ENCODE results near the gene GPC6. TPM values are rescaled to one million over a fixed set of nuclear protein-coding genes. Genes with fewer than 3 reads are reported as not detected.

The GPC6 gene
- polyA plus RNA-seq, 1 donor (not counting 4 experiments of a cell fraction or from before 2014, with no cell fraction given) = 0.42 TPM

- Histone ChIP-seq H3K4me2 (ENCODE audit: control insufficient read depth, extremely low read depth, insufficient read depth, low read depth, low read length) (no peak overlapping the region), H3K9ac (ENCODE audit: control insufficient read depth, extremely low read depth, insufficient read depth, low read length) (no peak overlapping the region), H2AFZ (ENCODE audit: control insufficient read depth, low read length) (no peak overlapping the region), H3K9me3 (ENCODE audit: control insufficient read depth, low read depth, low read length) (no peaks in the 10 kb centered on the region), H3K27ac (ENCODE audit: control insufficient read depth, insufficient read depth, low read length) (no peak overlapping the region), H3K4me3 (ENCODE audit: control insufficient read depth in 2 of 3, extremely low read depth in 1 of 3, insufficient read depth in 2 of 3, low read depth in 1 of 3, low read length in 3 of 3) (no peak overlapping the region), H3K27me3 (ENCODE audit: control insufficient read depth, extremely low read depth, insufficient read depth, low read length) (no peaks in the 10 kb centered on the region), H3K9me1 (ENCODE audit: control insufficient read depth, extremely low read depth, insufficient read depth, low read length) (no peaks in the 10 kb centered on the region), H3K4me1 (ENCODE audit: control insufficient read depth, extremely low read depth, insufficient read depth, low read length) (no peaks in the 10 kb centered on the region), H3K36me3 (ENCODE audit: control insufficient read depth in 2 of 2, extremely low read depth in 1 of 2, insufficient read depth in 2 of 2, low read length in 2 of 2) (no peaks in the 10 kb centered on the region), H3K79me2 (ENCODE audit: control insufficient read depth, insufficient read depth, low read length) (no peaks in the 10 kb centered on the region), H4K20me1 (ENCODE audit: control insufficient read depth, extremely low read depth, insufficient read depth, low read length) (no peaks in the 10 kb centered on the region)
- FAIRE-seq (no peak), DNase-seq (ENCODE audit: low read depth, low spot score) (no peak)
- dilution Hi-C loops (cut with MboI; ENCODE audit: extremely low pct_ligation_motif_present, low sequenced_read_pairs) = no loop called here
- TF ChIP-seq CTCF (optimal IDR thresholded peaks at IDR 0.05 in 1 of 3, IDR thresholded peaks at IDR 0.05 in 1 of 3, conservative IDR thresholded peaks at IDR 0.05 in 1 of 3; ENCODE audit: extremely low read depth in 1 of 3, insufficient read depth in 2 of 3, low read length in 3 of 3) (no peak), EZH2 (IDR thresholded peaks at IDR 0.05; ENCODE audit: low read length) (no peak)
Measured at GRCh38 chr13:93685900-93686299, 459.3 kb downstream of the GPC6 start.

GRCh38 chr13:93686399-93686798, 459.8 kb downstream of the GPC6 start:
- no peaks in the 10 kb centered on the region for H3K36me3 ChIP-seq (ENCODE audit: control insufficient read depth in 2 of 2, extremely low read depth in 1 of 2, insufficient read depth in 2 of 2, low read length in 2 of 2)
- DNase-seq (ENCODE audit: low read depth, low spot score) (no peak), FAIRE-seq (no peak)
- dilution Hi-C loops (cut with MboI; ENCODE audit: extremely low pct_ligation_motif_present, low sequenced_read_pairs) = no loop called here
- H4K20me1 ChIP-seq (ENCODE audit: control insufficient read depth, extremely low read depth, insufficient read depth, low read length) = no peaks in the 10 kb centered on the region
- no peak overlapping the region for H3K4me2 ChIP-seq (ENCODE audit: control insufficient read depth, extremely low read depth, insufficient read depth, low read depth, low read length)
- no peaks in the 10 kb centered on the region for H3K79me2 ChIP-seq (ENCODE audit: control insufficient read depth, insufficient read depth, low read length)
- H3K9me1 ChIP-seq (ENCODE audit: control insufficient read depth, extremely low read depth, insufficient read depth, low read length) = no peaks in the 10 kb centered on the region
- no peaks in the 10 kb centered on the region for H3K9me3 ChIP-seq (ENCODE audit: control insufficient read depth, low read depth, low read length)
- TF ChIP-seq CTCF (optimal IDR thresholded peaks at IDR 0.05 in 1 of 3, IDR thresholded peaks at IDR 0.05 in 1 of 3, conservative IDR thresholded peaks at IDR 0.05 in 1 of 3; ENCODE audit: extremely low read depth in 1 of 3, insufficient read depth in 2 of 3, low read length in 3 of 3) (no peak), EZH2 (IDR thresholded peaks at IDR 0.05; ENCODE audit: low read length) (no peak)
- H3K4me3 ChIP-seq (ENCODE audit: control insufficient read depth in 2 of 3, extremely low read depth in 1 of 3, insufficient read depth in 2 of 3, low read depth in 1 of 3, low read length in 3 of 3) = no peak overlapping the region
- no peak overlapping the region for H3K27ac ChIP-seq (ENCODE audit: control insufficient read depth, insufficient read depth, low read length)
- no peak overlapping the region for H3K9ac ChIP-seq (ENCODE audit: control insufficient read depth, extremely low read depth, insufficient read depth, low read length)
- no peak overlapping the region for H2AFZ ChIP-seq (ENCODE audit: control insufficient read depth, low read length)
- H3K27me3 ChIP-seq (ENCODE audit: control insufficient read depth, extremely low read depth, insufficient read depth, low read length) = no peaks in the 10 kb centered on the region
- no peaks in the 10 kb centered on the region for H3K4me1 ChIP-seq (ENCODE audit: control insufficient read depth, extremely low read depth, insufficient read depth, low read length)

Measured in keratinocyte (primary cell).